Stimulated activated naive CD4-positive, alpha-beta T cell treated with Interleukin-2 at 50 U/mL for 16 hours (primary cell): Measurements from ENCODE around the gene HEPN1.

Source experiments
- DNase-seq: peaks from one replicate; lab custom pipeline; 2025; lab: John Stamatoyannopoulos, UW

The HEPN1 gene

DNA sequence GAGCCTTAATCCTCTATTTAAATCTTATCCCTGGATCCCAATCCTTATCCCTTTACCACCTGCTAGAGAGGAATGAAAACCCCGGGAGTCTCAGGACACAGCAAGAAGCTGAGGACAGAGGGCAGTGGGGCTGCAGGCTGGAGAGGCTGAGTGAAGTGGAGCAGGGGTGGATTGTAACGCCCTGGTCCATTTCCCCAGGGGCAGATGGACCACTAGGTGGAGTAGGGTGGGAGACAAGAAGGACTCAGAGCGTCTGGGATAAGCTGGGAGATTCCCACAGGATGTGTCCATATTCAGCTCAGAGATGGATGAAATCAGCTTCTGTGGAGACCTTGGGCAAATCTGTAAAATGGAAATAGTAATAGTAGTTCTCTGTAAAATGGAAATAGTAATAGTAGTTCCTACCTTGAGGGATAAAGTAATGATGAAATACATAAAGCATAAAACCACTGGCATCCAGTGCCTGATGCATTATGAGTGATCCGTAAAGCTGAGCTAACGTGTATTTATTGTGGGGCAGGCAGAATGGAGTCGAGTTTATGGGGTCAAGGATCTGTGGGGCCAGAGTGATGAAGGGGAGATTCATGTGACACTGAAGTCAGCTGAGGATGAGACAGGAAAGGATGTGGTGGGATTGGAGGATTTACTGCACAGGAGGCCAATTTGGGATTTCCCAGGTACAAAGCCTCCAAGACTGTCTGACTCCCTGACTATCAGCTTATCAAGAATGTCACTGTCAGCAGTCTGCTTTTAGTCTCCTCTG, 19.5 kb upstream of the HEPN1 start:
- no peak for DNase-seq

DNA sequence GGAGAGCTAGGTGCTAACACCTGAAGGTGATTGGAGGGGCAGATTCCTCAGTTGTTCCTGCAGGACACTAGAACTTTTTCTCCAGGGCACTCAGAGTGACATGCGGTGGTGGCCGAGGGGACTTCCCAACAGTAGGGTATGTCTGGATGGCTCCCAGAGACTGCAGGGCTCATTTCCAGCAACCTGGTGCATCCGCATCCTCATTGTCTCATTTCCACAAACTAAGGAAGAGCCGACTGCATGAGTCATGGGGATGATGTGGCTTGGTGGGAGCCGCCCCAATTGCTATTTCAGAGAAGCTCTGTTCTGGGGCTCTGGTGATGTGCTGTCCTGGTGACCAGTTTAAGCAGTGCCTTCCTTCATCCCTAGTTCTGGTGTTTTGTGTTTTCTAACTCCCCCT, 18.6 kb upstream of the HEPN1 start:
- DNase-seq = no peak

GRCh38 chr11:124902616-124903015, 16.4 kb upstream of the HEPN1 start:
- DNase-seq = no peak

GRCh38 chr11:124915541-124916369, 3.3 kb upstream of the HEPN1 start:
- DNase-seq = no peak

GRCh38 chr11:124916370-124916710, 2.7 kb upstream of the HEPN1 start:
- no peak for DNase-seq

DNA sequence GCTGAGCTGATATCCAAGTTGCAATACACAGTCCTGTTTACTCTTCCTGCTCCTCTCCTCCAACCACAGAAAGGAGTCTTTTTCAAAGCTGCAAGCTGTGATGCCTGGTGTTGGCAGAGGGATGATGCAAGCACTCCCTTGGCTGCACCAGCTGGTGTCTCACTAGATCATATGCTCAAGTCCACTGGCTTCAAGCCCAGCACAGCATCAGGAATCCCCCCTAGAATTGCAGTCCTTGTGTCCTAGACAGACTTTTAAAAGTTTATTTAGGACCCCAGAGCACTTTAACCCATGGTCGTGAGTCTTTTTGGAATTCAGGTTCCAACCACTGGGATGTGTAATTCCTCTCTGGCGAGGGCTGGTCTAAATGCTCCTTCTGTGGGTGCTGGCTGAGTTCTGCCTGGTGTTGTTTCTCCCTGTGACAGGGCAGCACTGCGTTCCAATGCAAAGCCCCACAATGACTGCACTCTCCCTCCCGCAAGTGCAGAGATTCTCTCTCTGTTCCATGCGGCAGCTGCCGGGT, 1.9 kb upstream of the HEPN1 start:
- DNase-seq = no peak

DNA sequence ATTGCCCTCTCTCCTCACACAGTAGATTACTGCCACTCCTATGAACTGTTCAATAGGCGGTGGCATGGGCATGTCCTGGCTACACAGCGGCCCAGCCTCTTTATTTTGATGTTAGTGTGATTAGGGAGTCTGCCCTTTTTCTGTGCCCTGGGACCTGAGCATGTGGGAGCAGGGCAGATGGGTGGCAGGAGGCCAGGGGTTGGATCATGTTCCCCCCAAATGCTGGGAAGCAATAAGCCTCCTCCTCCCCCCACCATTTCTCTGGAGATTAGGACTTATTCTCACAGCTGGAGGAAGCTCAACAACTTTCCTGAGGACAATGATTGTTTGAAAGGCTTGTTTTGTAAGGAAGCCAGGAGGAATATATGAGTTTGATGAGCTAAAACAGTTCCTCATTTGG, 848 bp downstream of the HEPN1 start:
- DNase-seq = no peak

DNA sequence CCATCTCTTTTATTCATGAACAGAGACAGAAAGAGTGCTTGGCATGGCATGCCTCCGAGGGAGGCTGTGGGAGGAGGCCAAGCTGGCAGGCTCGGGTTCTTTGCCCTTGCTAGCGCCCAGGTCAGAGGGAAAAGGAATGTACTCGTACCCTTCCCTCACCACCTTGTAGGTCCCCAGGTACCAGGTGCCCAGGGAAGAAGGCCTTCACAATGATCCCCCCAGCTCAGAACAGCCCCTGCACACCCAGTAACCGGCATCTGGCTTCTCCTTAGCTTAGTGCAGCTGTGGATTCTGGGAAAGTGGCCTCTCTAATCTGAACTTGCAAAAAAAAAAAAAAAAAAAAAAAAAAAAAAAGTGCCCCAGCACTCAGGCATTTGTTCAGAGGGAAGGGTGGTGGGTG, 1.3 kb downstream of the HEPN1 start:
- no peak for DNase-seq

GRCh38 chr11:124920870-124921609, 2.0 kb downstream of the HEPN1 start:
- DNase-seq = peak; percentile 61

DNA sequence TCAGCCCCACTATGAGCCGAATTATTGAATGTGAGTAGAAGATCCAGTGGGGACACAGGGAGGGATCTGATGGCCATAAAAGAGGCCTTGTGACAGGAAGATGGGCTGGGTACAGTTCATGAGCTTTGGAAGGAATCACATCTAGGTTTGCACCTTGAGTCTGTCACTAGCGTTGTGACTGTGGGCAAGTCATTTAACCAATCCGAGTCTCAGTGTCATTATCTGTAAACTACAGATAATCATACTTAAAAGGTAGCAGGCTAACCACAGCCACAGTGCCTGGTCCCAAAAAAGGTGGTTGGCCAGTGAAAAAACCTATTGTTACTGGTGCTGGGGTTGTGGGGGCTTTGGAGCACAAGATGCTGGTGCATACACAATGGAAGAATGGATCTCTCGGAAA, 3.8 kb downstream of the HEPN1 start:
- DNase-seq = no peak

DNA sequence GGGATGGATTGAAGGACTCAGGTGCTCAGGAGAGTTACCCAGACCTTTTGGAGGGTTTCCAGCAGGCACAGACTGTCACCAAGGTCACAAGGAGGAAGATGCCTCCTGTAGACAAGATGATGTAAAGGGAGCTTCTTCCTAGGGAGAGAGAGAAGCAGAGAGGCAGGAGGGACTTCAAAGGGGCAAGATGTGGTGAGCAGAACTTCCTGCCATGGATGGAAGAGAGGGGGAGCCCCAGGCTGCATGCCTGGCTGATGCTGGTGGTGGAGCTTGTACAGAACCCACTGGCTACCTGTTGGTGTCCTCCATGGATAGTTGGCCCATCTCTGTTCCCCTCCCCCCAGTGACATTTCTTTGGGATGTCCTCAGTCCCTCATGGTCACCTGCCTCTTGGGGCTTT, 4.2 kb downstream of the HEPN1 start:
- DNase-seq = no peak

DNA sequence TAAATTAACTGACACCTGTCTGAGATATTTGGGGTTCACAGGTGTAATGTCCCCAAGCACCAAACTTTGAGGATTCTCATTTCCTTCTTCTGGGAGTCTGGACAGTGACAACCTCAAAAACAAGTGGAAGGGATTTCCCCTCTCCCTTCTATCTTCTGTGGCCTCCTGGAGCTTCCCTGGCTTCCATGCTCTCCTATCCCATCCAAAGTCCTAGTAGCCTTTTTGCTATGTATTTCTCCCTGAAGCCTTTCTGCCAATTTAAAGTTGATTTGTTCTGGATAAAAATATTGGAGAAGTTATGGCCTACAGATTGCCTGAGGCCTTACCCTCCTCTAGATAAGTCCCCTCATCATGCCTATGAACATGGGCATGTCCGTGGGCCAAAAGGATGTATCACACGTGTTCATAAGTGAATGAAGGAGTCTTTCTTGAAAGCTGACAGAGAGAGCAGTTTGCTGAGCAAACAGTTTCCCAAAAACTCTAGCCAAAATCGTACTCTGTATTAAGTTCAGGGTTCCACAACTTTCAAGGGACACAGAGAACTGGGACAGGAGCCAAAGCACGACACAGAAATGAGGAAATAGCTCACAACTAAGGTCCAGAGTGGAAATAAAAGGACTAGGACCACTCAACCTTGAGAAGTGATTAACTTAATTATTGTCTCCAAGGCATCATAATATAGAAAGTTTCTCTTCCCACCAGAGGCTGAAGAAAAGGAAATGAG, 10.1 kb downstream of the HEPN1 start:
- DNase-seq = no peak

DNA sequence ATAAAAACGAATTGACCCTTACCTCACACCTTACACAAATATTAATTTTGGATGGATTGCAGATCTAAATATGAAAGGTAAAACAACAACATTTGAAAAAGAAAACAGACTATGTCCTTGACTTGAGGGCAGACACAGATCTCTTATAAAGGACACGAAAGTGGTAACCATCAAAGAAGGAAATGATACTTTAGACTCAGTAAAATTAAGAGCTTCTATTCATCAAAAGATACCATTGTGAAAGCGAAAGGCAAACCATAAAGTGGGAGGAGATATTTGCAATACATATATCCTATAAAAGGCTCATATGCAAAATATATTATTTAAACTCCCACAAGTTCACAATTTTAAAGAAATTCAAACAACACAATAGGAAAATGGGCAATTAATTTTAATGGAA, 11.7 kb downstream of the HEPN1 start:
- no peak for DNase-seq

- no peak for DNase-seq
These were observed 16.0 kb downstream of the HEPN1 start for GRCh38 chr11:124934862-124935547.

- DNase-seq = no peak
These were observed 16.8 kb downstream of the HEPN1 start, which contains the start of gene HEPACAM for GRCh38 chr11:124935548-124936514. TSS of gene HEPACAM (minus strand) at chr11:124936047. CDS start at chr11:124936006, 41 bp downstream.

DNA sequence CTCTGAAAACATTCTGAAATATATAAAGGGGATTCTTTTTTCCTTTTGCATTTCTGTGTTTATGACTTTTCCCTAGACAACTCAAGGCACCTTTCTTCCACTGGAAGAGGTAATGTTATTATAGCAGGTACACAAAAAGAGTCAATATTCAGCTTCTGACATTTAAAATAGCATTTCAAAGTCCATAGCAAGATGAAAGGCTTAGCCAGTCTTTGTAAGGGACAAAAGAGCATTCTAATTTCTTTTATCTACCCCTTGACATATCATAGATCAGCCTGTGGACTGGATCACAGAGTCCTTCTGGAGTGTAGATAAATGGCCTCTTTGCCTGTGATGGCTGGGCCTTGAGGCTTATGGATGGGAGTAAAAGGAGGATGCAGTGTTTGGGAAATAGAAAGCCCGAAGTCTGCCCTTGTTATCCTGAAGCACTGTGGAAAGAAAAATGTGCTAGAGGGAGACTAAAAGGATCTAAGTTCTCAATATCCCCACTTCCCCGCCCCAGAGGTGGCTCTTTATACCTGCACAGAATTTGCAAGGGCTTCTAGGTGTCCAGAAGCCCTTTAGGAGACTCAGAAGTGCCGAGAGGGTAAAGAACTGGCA, 18.4 kb downstream of the HEPN1 start:
- no peak for DNase-seq

DNA sequence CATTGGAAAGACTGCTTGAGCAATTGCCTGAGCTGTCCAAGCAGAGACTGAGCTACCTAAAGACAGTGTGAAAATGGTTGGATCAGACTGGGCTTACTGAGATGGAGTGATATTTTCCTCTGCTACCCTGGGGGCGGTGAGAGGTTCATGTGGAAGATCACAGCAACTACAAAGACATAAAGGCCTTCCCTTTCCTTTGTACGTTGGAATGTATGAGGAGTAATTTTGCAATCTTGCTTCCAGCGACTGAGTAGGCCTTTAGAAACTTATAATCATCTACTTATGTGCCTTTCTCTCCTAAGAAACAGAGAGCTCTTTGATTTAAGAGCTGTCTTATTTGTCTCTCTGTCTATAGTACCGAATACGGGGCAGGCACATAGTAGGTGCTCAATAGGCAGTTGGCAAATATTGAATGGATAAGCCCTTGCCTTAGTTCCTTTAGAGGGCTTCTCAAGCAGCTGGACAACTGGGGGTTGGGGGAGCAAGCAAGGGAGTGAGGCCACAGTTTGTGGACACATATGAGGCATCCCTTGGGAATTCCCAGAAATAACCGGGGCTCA, 19.2 kb downstream of the HEPN1 start:
- DNase-seq = no peak

DNA sequence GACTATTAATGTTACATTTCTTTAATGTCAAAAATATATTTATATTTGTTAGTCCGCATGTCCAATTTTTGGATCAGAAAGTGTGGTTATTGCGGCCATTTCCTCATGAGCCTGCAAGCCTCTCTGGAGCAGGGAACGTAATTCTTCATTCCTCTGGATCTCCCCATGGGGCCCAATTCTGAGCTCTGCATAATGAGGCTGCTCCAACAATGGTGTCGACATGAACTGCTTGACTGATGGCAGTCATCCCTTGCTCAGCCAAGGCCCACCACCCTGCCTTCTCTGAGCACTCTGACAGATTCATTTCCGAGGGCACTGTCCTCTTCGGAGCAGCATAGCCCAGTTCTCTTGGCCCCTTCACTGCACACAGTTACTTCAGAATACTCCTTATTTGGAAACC, 19.9 kb downstream of the HEPN1 start:
- DNase-seq = no peak

GRCh38 chr11:124941703-124942102, 22.7 kb downstream of the HEPN1 start:
- DNase-seq = no peak
